Mesenchymal stem cell (in vitro differentiated cells and primary cell): Measurements from ENCODE around the gene MYLK.
A peak's percentile ranks its signal among the peaks of the same experiment; 100 is the strongest.
"Not testable (repeated sequence)": the region's sequence is repeated elsewhere in the genome, so short reads cannot be mapped to it uniquely, and the experiment has no call there.

ENCODE experiments used
- DNase-seq: peaks from one replicate; pipeline ENCODE4 v3.0.0-alpha.2; 2013
- H2AFZ ChIP-seq: one replicate; pipeline ENCODE4 v1.6.1; 2013; ENCODE audit warnings: low read depth, mild to moderate bottlenecking, control low read depth, inconsistent platforms, low read length, moderate library complexity
- H2AK5ac ChIP-seq: 2 replicates; pipeline ENCODE4 v1.6.1; 2013; ENCODE audit warnings: low read length, moderate library complexity, mild to moderate bottlenecking, inconsistent platforms; ENCODE audit not compliant: severe bottlenecking
- H2BK120ac ChIP-seq: one replicate; pipeline ENCODE4 v1.6.1; 2013; ENCODE audit warnings: low read depth, mild to moderate bottlenecking, inconsistent platforms, low read length, moderate library complexity
- H2BK12ac ChIP-seq, 2 experiments: one replicate each; pipeline ENCODE4 v1.6.1; 2013; ENCODE audit warnings: inconsistent platforms in 2 of 2, low read length in 2 of 2, mild to moderate bottlenecking in 2 of 2, moderate library complexity in 2 of 2, control low read depth in 1 of 2
- H2BK15ac ChIP-seq: one replicate; pipeline ENCODE4 v1.6.1; 2013; ENCODE audit warnings: mild to moderate bottlenecking, low read depth, inconsistent platforms; ENCODE audit not compliant: poor library complexity, severe bottlenecking
- H2BK5ac ChIP-seq: 2 replicates; pipeline ENCODE4 v1.6.1; 2013; ENCODE audit warnings: low read depth, mild to moderate bottlenecking, low read length, control low read depth, inconsistent platforms; ENCODE audit not compliant: poor library complexity, severe bottlenecking
- H3K14ac ChIP-seq, 2 experiments: one replicate each; pipeline ENCODE4 v1.6.1; 2013; ENCODE audit warnings: inconsistent platforms in 2 of 2, low read length in 2 of 2, control low read depth in 1 of 2, mild to moderate bottlenecking in 1 of 2, moderate library complexity in 1 of 2
- H3K18ac ChIP-seq, 2 experiments: one replicate each; pipeline ENCODE4 v1.6.1; 2013; ENCODE audit warnings: inconsistent platforms in 2 of 2, low read length in 2 of 2, control low read depth in 1 of 2, low read depth in 1 of 2, mild to moderate bottlenecking in 1 of 2
- H3K23ac ChIP-seq, 2 experiments: one replicate each; pipeline ENCODE4 v1.6.1; 2013; ENCODE audit warnings: inconsistent platforms in 2 of 2, low read length in 2 of 2, mild to moderate bottlenecking in 2 of 2, moderate library complexity in 2 of 2, control low read depth in 1 of 2
- H3K27ac ChIP-seq: 2 replicates; pipeline ENCODE4 v1.5.1; 2013; ENCODE audit warnings: mild to moderate bottlenecking, moderate library complexity, low read length, control low read depth, inconsistent platforms; ENCODE audit not compliant: poor library complexity, severe bottlenecking
- H3K27me3 ChIP-seq, 2 experiments: 2 replicates each; pipeline versions ENCODE4 v1.6.1 to v1.7.0; 2013; ENCODE audit warnings: low read length in 2 of 2, mild to moderate bottlenecking in 2 of 2, moderate library complexity in 2 of 2, control low read depth in 1 of 2, inconsistent platforms in 1 of 2; ENCODE audit not compliant: control insufficient read depth in 1 of 2, insufficient read depth in 1 of 2
- H3K36me3 ChIP-seq, 2 experiments: 2 replicates each; pipeline versions ENCODE4 v1.6.1 to v1.7.0; 2013; ENCODE audit warnings: low read length in 2 of 2, control low read depth in 1 of 2, inconsistent platforms in 1 of 2, low read depth in 1 of 2, mild to moderate bottlenecking in 1 of 2; ENCODE audit not compliant: insufficient read depth in 2 of 2, control insufficient read depth in 1 of 2
- H3K4ac ChIP-seq, 2 experiments: one replicate each; pipeline ENCODE4 v1.6.1; 2013; ENCODE audit warnings: inconsistent platforms in 2 of 2, low read length in 2 of 2, mild to moderate bottlenecking in 2 of 2, moderate library complexity in 2 of 2, control low read depth in 1 of 2, low read depth in 1 of 2
- H3K4me1 ChIP-seq: 2 replicates; pipeline ENCODE4 v1.6.1; 2013; ENCODE audit warnings: low read depth, low read length, control low read depth; ENCODE audit not compliant: control insufficient read depth, insufficient read depth
- H3K4me2 ChIP-seq: 2 replicates; pipeline ENCODE4 v1.6.1; 2013; ENCODE audit warnings: low read length, mild to moderate bottlenecking, inconsistent platforms; ENCODE audit not compliant: poor library complexity, severe bottlenecking
- H3K4me3 ChIP-seq, 2 experiments: 2 replicates each; pipeline versions ENCODE4 v1.5.1 to v1.7.0; 2013; ENCODE audit warnings: low read length in 2 of 2, mild to moderate bottlenecking in 2 of 2, control low read depth in 1 of 2, low read depth in 1 of 2; ENCODE audit not compliant: insufficient read depth in 1 of 2
- H3K79me1 ChIP-seq: replicated peaks from 2 replicates; pipeline ENCODE4 v1.6.1; 2013; ENCODE audit warnings: mild to moderate bottlenecking, control low read depth, low read length, inconsistent platforms; ENCODE audit not compliant: poor library complexity, severe bottlenecking
- H3K9ac ChIP-seq: 2 replicates; pipeline ENCODE4 v1.7.0; 2013; ENCODE audit warnings: mild to moderate bottlenecking, low read length, moderate library complexity
- H3K9me3 ChIP-seq: 2 replicates; pipeline ENCODE4 v1.7.0; 2013; ENCODE audit warnings: mild to moderate bottlenecking, low read length; ENCODE audit not compliant: control insufficient read depth
- H4K8ac ChIP-seq: one replicate; pipeline ENCODE4 v1.6.1; 2013; ENCODE audit warnings: inconsistent platforms, mild to moderate bottlenecking, low read length, moderate library complexity
- H4K91ac ChIP-seq: one replicate; pipeline ENCODE4 v1.6.1; 2013; ENCODE audit warnings: mild to moderate bottlenecking, low read length, inconsistent platforms
- WGBS: methylation state at CpG from one replicate; pipeline ENCODE4 v1.1.7; 2013; ENCODE audit warnings: mixed read lengths; 5-methylcytosine and 5-hydroxymethylcytosine counted together

MYLK gene

DNA sequence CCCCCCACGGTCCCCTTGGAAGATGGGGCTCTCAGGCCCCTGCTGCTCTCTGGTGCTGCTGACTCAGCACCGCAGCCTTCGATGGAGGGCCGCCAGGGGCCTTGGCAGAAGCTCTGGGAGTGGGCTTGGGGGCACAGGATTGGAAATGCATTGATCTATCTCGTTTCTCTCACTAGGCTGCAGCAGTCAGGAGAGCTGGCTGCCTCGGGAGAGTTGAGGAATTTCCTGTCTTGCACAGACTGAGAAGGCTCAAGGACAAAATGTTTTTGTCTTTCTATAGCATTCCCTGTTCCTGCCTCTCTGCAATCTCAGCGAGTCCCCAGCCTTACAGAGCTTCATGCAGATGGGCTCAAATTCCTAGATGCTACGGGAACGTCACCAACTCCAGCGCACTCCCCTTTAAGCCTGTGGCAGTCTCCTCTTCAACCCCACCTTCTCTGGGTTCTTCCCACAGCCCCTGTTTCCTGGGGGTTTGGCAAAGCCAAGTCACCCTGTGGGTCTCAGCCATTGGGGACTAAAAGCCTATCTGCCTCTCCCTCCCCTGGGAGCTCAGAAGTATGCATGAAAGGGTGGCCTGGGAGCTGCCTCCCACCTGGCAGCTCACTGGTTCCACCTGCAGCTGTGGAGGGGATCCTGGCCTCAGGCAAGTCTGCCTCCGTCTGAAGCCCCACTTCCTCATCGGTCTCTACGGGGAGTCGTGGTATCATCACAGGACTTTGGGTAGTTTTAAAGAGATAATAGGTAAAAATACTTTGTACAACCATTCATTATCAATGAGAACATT lies 171.9 kb downstream of the MYLK start:
- H2BK12ac ChIP-seq = peak overlapping the region; percentile 56 to 91
- H3K36me3 ChIP-seq = peaks cover 47 to 54% of the 10 kb centered on the region in 2 experiments
- peak overlapping the region in 1 of 2 experiments; percentile 83 for H3K14ac ChIP-seq
- no peak overlapping the region for H2BK15ac ChIP-seq
- no peak overlapping the region for H3K4me3 ChIP-seq
- peak overlapping the region; percentile 31 for H2AK5ac ChIP-seq
- no peak overlapping the region for H3K9ac ChIP-seq
- H4K8ac ChIP-seq = peak overlapping the region; percentile 33
- no peak overlapping the region for H2AFZ ChIP-seq
- no peak overlapping the region for H3K27ac ChIP-seq
- peak overlapping the region; percentile 50 to 52 for H3K18ac ChIP-seq
- H2BK120ac ChIP-seq = peak overlapping the region; percentile 9
- DNase-seq = peak; percentile 47
- no peaks in the 10 kb centered on the region for H3K9me3 ChIP-seq
- H3K79me1 ChIP-seq = peaks cover 14% of the 10 kb centered on the region
- H3K4me2 ChIP-seq = no peak overlapping the region
- WGBS = 48% methylated on average over 10 of the region's 14 CpGs
- no peaks in the 10 kb centered on the region for H3K27me3 ChIP-seq
- H3K4ac ChIP-seq = peak overlapping the region in 1 of 2 experiments; percentile 20
- H2BK5ac ChIP-seq = no peak overlapping the region
- no peak overlapping the region for H3K23ac ChIP-seq
- H3K4me1 ChIP-seq = peaks cover 12% of the 10 kb centered on the region
- peak overlapping the region; percentile 66 for H4K91ac ChIP-seq

DNA sequence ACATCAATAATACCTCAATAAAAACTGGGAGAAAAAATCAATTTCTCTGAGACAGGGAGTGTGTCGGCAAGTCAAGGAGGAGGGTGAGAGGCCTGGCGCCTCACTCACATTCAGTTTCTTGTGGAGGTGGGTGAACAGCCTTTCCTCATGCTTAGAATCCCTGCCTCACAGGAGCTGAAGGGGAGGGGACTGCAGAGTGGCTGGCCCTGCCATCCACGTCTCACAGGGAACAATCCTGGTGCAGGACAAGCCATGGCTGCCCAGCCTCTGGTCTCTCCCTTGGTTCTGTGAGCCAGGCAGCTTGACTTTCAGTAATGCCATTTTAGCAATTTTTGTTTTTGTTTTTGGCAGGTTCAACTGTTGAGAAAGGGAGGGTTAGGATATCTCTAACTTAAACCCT lies 172.8 kb downstream of the MYLK start:
- peaks cover 15% of the 10 kb centered on the region for H3K4me1 ChIP-seq
- H3K18ac ChIP-seq = no peak overlapping the region
- no peak for DNase-seq
- no peak overlapping the region for H3K9ac ChIP-seq
- no peak overlapping the region for H2BK15ac ChIP-seq
- H3K14ac ChIP-seq = no peak overlapping the region
- no peak overlapping the region for H3K4me2 ChIP-seq
- H3K27me3 ChIP-seq = no peaks in the 10 kb centered on the region
- H2AK5ac ChIP-seq = no peak overlapping the region
- H3K79me1 ChIP-seq = peaks cover 14% of the 10 kb centered on the region
- 96% methylated on average over 3 of the region's 3 CpGs for WGBS
- no peak overlapping the region for H3K4ac ChIP-seq
- H3K36me3 ChIP-seq = peaks cover 55 to 61% of the 10 kb centered on the region in 2 experiments
- no peak overlapping the region for H2BK120ac ChIP-seq
- H3K4me3 ChIP-seq = no peak overlapping the region
- peak overlapping the region in 1 of 2 experiments; percentile 12 for H2BK12ac ChIP-seq
- no peak overlapping the region for H4K8ac ChIP-seq
- H3K23ac ChIP-seq = no peak overlapping the region
- no peak overlapping the region for H2BK5ac ChIP-seq
- H3K27ac ChIP-seq = no peak overlapping the region
- H4K91ac ChIP-seq = no peak overlapping the region
- H2AFZ ChIP-seq = no peak overlapping the region
- no peaks in the 10 kb centered on the region for H3K9me3 ChIP-seq

DNA sequence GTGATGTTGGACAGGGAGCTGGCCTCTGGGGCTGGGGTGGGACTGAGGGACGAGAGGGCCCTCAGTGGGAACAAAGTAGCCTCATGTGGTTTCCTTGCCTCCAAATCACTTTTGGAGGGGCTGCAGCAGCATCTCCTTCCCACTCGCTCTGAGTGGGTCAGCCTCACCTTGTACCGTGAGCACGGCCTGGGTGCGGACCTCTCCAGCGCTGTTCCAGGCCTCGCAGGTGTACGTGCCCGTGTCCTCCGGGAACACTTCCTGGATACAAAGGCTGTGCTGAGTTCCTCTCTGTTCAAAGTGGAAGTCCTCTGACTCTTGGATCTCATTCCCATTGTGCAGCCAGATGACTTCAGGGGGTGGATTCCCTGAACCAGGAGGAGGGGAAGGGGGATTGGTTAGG lies 175.6 kb downstream of the MYLK start:
- H2BK120ac ChIP-seq = no peak overlapping the region
- H3K27me3 ChIP-seq = no peaks in the 10 kb centered on the region
- H3K4me3 ChIP-seq = no peak overlapping the region
- H2BK5ac ChIP-seq = no peak overlapping the region
- no peaks in the 10 kb centered on the region for H3K9me3 ChIP-seq
- no peak overlapping the region for H3K9ac ChIP-seq
- H3K79me1 ChIP-seq = peaks cover 16% of the 10 kb centered on the region
- H3K23ac ChIP-seq = no peak overlapping the region
- peaks cover 35 to 68% of the 10 kb centered on the region in 2 experiments for H3K36me3 ChIP-seq
- peaks cover 19% of the 10 kb centered on the region for H3K4me1 ChIP-seq
- H3K14ac ChIP-seq = no peak overlapping the region
- no peak for DNase-seq
- H2BK15ac ChIP-seq = no peak overlapping the region
- H2AFZ ChIP-seq = no peak overlapping the region
- H2AK5ac ChIP-seq = no peak overlapping the region
- no peak overlapping the region for H3K4ac ChIP-seq
- no peak overlapping the region for H4K8ac ChIP-seq
- no peak overlapping the region for H2BK12ac ChIP-seq
- no peak overlapping the region for H4K91ac ChIP-seq
- H3K4me2 ChIP-seq = no peak overlapping the region
- 96% methylated on average over 10 of the region's 10 CpGs for WGBS
- H3K18ac ChIP-seq = no peak overlapping the region
- H3K27ac ChIP-seq = no peak overlapping the region

- not testable (repeated sequence) for H2AK5ac ChIP-seq, H3K14ac ChIP-seq, H3K18ac ChIP-seq, H2BK12ac ChIP-seq, H2BK120ac ChIP-seq, H2BK5ac ChIP-seq, DNase-seq, H4K8ac ChIP-seq, H3K9me3 ChIP-seq, H3K4me2 ChIP-seq, H3K9ac ChIP-seq, H3K4me3 ChIP-seq, H2BK15ac ChIP-seq, H3K4ac ChIP-seq, H2AFZ ChIP-seq, H3K23ac ChIP-seq, H3K27ac ChIP-seq, H3K27me3 ChIP-seq, H4K91ac ChIP-seq
- peaks cover 21% of the 10 kb centered on the region for H3K4me1 ChIP-seq
- peaks cover 21% of the 10 kb centered on the region for H3K79me1 ChIP-seq
- 96% methylated on average over 7 of the region's 7 CpGs for WGBS
- H3K36me3 ChIP-seq = peaks cover 41 to 70% of the 10 kb centered on the region in 2 experiments
Measured at GRCh38 chr3:123707641-123708040, 176.5 kb downstream of the MYLK start.
